GM12878 (cell line): ENCODE results near the gene FGD6. TPM values are rescaled to one million over a fixed set of nuclear protein-coding genes. Genes with fewer than 3 reads are reported as not detected.

Experiments used
- ATAC-seq: fragments of 200-7000 bp; cut with Tn5 transposase; 3 replicates; pipeline ENCODE4 v1.9.1; 2020; ENCODE audit warnings: mild to moderate bottlenecking, moderate library complexity
- BruUV-seq: library from RNA; stranded (reverse); fragments of 400-500 nt; replicated peaks from 2 replicates; lab custom pipeline; 2021; lab: Mats Ljungman, UMichigan
- CTCF ChIA-PET: fragments of 300-600 bp; sonication (Branson Sonifier 250); formaldehyde crosslinking; extraction: SDS; loops from one replicate; lab custom pipeline; 2021; ENCODE audit warnings: inconsistent platforms; lab: Yijun Ruan, JAX
- POLR2A ChIA-PET: fragments of 350-600 bp; formaldehyde crosslinking; extraction: SDS; loops from one replicate; lab custom pipeline; 2021; ENCODE audit warnings: inconsistent platforms; lab: Charles Lee
- RAD21 ChIA-PET: fragments of 300-600 bp; sonication (Branson Sonifier 250); formaldehyde crosslinking; loops from one replicate; lab custom pipeline; 2023; ENCODE audit warnings: antibody characterized with exemption; ENCODE audit not compliant: unreplicated experiment; lab: Charles Lee
- SMC1A ChIA-PET: fragments of 300-600 bp; sonication (Branson Sonifier 250); formaldehyde crosslinking; loops from one replicate; lab custom pipeline; 2023; ENCODE audit not compliant: unreplicated experiment, uncharacterized antibody; lab: Charles Lee
- DNase-seq: peaks from one replicate; pipeline ENCODE4 v3.0.0-alpha.2; 2011; ENCODE audit warnings: low read depth, low spot score
- FAIRE-seq: peaks from 3 replicates; lab custom pipeline; 2011; peaks lifted over from hg19 to GRCh38; lab: Jason Lieb, UNC
- H2AFZ ChIP-seq: 2 replicates; pipeline ENCODE4 v1.6.0; 2011; ENCODE audit warnings: low read depth, low read length, control low read depth; ENCODE audit not compliant: control insufficient read depth
- H3K27ac ChIP-seq: 2 replicates; pipeline ENCODE4 v1.5.1; 2011; ENCODE audit warnings: control low read depth; ENCODE audit not compliant: control insufficient read depth, insufficient read depth
- H3K27me3 ChIP-seq, 2 experiments: replicated peaks in 1 of 2; 2 replicates each; pipeline versions ENCODE4 v1.6.0 to v1.6.1; 2011; ENCODE audit warnings: low read length in 1 of 2; ENCODE audit not compliant: control insufficient read depth in 2 of 2, insufficient read depth in 2 of 2
- H3K36me3 ChIP-seq, 2 experiments: 2 replicates each; pipeline ENCODE4 v1.5.1; 2011; ENCODE audit warnings: low read length in 1 of 2; ENCODE audit not compliant: control insufficient read depth in 2 of 2, insufficient read depth in 2 of 2
- H3K4me1 ChIP-seq: 2 replicates; pipeline ENCODE4 v1.6.1; 2011; ENCODE audit warnings: mild to moderate bottlenecking, low read length, moderate library complexity, mixed read lengths; ENCODE audit not compliant: control insufficient read depth, insufficient read depth
- H3K4me2 ChIP-seq: 2 replicates; pipeline ENCODE4 v1.6.0; 2011; ENCODE audit warnings: control low read depth; ENCODE audit not compliant: control insufficient read depth, insufficient read depth
- H3K4me3 ChIP-seq: fragments of 200-600 bp; sonication (generic); 2 replicates; pipeline ENCODE4 v1.5.1; 2016
- H3K79me2 ChIP-seq: 2 replicates; pipeline ENCODE4 v1.6.0; 2011; ENCODE audit warnings: low read length; ENCODE audit not compliant: control insufficient read depth, insufficient read depth
- H3K9ac ChIP-seq: 2 replicates; pipeline ENCODE4 v1.8.0; 2011; ENCODE audit warnings: low read length, control low read depth, mixed read lengths; ENCODE audit not compliant: control insufficient read depth, insufficient read depth
- H3K9me3 ChIP-seq: replicated peaks from 3 replicates; pipeline ENCODE4 v1.5.1; 2011; ENCODE audit warnings: mild to moderate bottlenecking, low read length; ENCODE audit not compliant: control insufficient read depth, insufficient read depth
- H4K20me1 ChIP-seq: 2 replicates; pipeline ENCODE4 v1.6.0; 2011; ENCODE audit not compliant: control insufficient read depth, insufficient read depth
- BMI1 ChIP-seq: fragments of 450-650 bp; IDR thresholded peaks from 2 replicates; pipeline ENCODE4 v1.6.1; 2016; ENCODE audit warnings: mild to moderate bottlenecking, moderate library complexity, borderline replicate concordance
- MLLT1 ChIP-seq: fragments of 450-650 bp; IDR thresholded peaks from 2 replicates; pipeline ENCODE4 v1.6.1; 2016; ENCODE audit warnings: mild to moderate bottlenecking
- MTA2 ChIP-seq: fragments of 450-650 bp; IDR thresholded peaks from 2 replicates; pipeline ENCODE4 v1.6.1; 2016; ENCODE audit warnings: low read depth, mild to moderate bottlenecking, moderate library complexity
- NFIC ChIP-seq: IDR thresholded peaks from 2 replicates; pipeline ENCODE4 v1.6.1; 2012; ENCODE audit warnings: low read depth, mild to moderate bottlenecking, inconsistent platforms, low read length, moderate library complexity
- NR2C1 ChIP-seq: fragments of 450-650 bp; IDR thresholded peaks from 2 replicates; pipeline ENCODE4 v1.6.1; 2017; ENCODE audit warnings: antibody characterized with exemption, mild to moderate bottlenecking, moderate library complexity
- POLR2AphosphoS5 ChIP-seq: IDR thresholded peaks from 2 replicates; pipeline ENCODE4 v1.6.1; 2011; ENCODE audit warnings: mild to moderate bottlenecking, low read length, inconsistent platforms
- RBBP5 ChIP-seq: fragments of 200-600 bp; sonication (generic); conservative IDR thresholded peaks from 2 replicates; pipeline ENCODE4 v1.6.1; 2016
- RCOR1 ChIP-seq: conservative IDR thresholded peaks from 2 replicates; pipeline ENCODE4 v1.6.1; 2012; ENCODE audit warnings: low read depth, low read length, improper control_type of control experiment
- RELB ChIP-seq: fragments of 450-650 bp; IDR thresholded peaks from 2 replicates; pipeline ENCODE4 v1.6.1; 2017; ENCODE audit warnings: low read depth, mild to moderate bottlenecking, moderate library complexity
- SIN3A ChIP-seq: IDR thresholded peaks from 2 replicates; pipeline ENCODE4 v1.6.1; 2012; ENCODE audit warnings: low read depth, low read length, improper control_type of control experiment
- SUPT20H ChIP-seq: IDR thresholded peaks from 2 replicates; pipeline ENCODE4 v1.6.1; 2011; ENCODE audit warnings: low read depth, mild to moderate bottlenecking, low read length, moderate library complexity, borderline replicate concordance; ENCODE audit not compliant: control insufficient read depth
- WGBS: methylation state at CpG from one replicate; pipeline ENCODE4 v1.1.6; 2016; ENCODE audit warnings: low lambda C conversion rate; ENCODE audit not compliant: insufficient replicate concordance, insufficient coverage; ENCODE audit errors: missing lambda C conversion rate; 5-methylcytosine and 5-hydroxymethylcytosine counted together
- in situ Hi-C: fragments of 300-500 bp; cut with MboI; formaldehyde crosslinking; loops from 9 replicates; pipeline ENCODE4 v1.14.3; 2018; ENCODE audit warnings: mixed read lengths
- intact Hi-C: fragments of 100-400 bp; cut with micrococcal nuclease; formaldehyde crosslinking; loops from one replicate; pipeline ENCODE4 v1.14.2; 2022; ENCODE audit not compliant: unreplicated experiment
- polyA plus RNA-seq, 11 experiments: library from polyadenylated mRNA; depleted of rRNA in 4 of 11; unstranded in 6 of 11; stranded (reverse) in 5 of 11; fragments of >200 nt; fragmentation: Nextera tagmentation in 4 of 11; fragmentation: Illumina TruSeq in 1 of 11; extraction: Ambion mirVana in 4 of 11; extraction: Trizol in 1 of 11; gene quantifications; 1 replicate in 1 of 11; 2 replicates in 10 of 11; pipeline versions ENCODE4 v1.2.1 to v1.2.3, GENCODE V29; 2011 to 2016; ENCODE audit warnings: inconsistent platforms in 2 of 11, missing spikeins in 2 of 11, low read depth in 1 of 11
- total RNA-seq, 4 experiments: library from RNA; depleted of rRNA in 3 of 4; stranded (reverse); fragments of >200 nt in 3 of 4; fragmentation: Illumina TruSeq in 1 of 4; extraction: Trizol in 1 of 4; gene quantifications; 2 replicates each; pipeline versions ENCODE4 v1.2.1 to v1.2.3, GENCODE V29; 2013 to 2021
- TF ChIP-seq, protein P1 (sequence below): IDR thresholded peaks from 2 replicates; pipeline ENCODE4 v1.6.1; 2012; ENCODE audit warnings: improper control_type of control experiment, low read depth, low read length; ENCODE audit not compliant: insufficient replicate concordance
- TF ChIP-seq, protein P2 (sequence below): IDR thresholded peaks from 2 replicates; pipeline ENCODE4 v1.6.1; 2011; ENCODE audit warnings: borderline replicate concordance, low read depth, mild to moderate bottlenecking, moderate library complexity, mixed read lengths, low read length; ENCODE audit not compliant: insufficient read depth; ENCODE audit errors: extremely low read length

Gene FGD6
- total and polyA plus RNA-seq, 10 of the 15 experiments (the other 5 are each of a cell fraction or from before 2014, with no cell fraction given) = 2.4 to 15.5 (median 8.9) TPM

DNA sequence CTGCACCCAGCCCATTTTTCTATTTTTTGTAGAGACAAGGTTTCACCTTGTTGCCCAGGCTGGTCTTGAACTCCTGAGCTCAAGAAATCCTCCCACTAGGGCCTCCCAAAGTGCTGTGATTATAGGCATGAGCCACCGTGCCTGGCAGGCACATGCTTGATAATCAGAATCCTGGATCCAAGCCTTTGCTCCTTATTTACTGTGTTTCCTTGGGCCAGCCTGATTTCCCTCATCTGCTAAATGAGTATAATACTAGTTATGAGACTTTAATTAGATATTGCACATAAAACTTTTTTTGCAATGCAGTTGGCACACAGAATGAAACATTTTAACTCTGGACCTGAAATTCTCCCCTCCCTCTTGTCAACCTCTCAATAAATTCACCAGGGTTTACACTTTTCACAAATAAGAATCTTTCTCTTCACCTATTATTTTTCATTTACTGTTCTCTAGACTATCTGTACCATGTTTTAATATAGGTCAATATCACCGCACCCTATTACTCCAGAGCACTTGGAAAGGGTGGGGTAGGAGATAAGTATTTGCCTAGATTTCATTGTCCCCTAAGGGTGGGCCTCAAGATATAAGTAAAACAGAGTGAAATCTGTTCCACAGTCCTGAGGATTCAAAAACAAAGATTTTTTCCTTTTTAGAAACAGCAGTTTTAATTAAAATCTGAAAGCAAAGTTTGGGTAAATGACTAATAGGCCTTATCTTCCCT is 74.7 kb downstream of the FGD6 start (continued):
- TF ChIP-seq, protein P1, sequence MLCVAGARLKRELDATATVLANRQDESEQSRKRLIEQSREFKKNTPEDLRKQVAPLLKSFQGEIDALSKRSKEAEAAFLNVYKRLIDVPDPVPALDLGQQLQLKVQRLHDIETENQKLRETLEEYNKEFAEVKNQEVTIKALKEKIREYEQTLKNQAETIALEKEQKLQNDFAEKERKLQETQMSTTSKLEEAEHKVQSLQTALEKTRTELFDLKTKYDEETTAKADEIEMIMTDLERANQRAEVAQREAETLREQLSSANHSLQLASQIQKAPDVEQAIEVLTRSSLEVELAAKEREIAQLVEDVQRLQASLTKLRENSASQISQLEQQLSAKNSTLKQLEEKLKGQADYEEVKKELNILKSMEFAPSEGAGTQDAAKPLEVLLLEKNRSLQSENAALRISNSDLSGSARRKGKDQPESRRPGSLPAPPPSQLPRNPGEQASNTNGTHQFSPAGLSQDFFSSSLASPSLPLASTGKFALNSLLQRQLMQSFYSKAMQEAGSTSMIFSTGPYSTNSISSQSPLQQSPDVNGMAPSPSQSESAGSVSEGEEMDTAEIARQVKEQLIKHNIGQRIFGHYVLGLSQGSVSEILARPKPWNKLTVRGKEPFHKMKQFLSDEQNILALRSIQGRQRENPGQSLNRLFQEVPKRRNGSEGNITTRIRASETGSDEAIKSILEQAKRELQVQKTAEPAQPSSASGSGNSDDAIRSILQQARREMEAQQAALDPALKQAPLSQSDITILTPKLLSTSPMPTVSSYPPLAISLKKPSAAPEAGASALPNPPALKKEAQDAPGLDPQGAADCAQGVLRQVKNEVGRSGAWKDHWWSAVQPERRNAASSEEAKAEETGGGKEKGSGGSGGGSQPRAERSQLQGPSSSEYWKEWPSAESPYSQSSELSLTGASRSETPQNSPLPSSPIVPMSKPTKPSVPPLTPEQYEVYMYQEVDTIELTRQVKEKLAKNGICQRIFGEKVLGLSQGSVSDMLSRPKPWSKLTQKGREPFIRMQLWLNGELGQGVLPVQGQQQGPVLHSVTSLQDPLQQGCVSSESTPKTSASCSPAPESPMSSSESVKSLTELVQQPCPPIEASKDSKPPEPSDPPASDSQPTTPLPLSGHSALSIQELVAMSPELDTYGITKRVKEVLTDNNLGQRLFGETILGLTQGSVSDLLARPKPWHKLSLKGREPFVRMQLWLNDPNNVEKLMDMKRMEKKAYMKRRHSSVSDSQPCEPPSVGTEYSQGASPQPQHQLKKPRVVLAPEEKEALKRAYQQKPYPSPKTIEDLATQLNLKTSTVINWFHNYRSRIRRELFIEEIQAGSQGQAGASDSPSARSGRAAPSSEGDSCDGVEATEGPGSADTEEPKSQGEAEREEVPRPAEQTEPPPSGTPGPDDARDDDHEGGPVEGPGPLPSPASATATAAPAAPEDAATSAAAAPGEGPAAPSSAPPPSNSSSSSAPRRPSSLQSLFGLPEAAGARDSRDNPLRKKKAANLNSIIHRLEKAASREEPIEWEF = no peak
- no peak for TF ChIP-seq RELB

DNA sequence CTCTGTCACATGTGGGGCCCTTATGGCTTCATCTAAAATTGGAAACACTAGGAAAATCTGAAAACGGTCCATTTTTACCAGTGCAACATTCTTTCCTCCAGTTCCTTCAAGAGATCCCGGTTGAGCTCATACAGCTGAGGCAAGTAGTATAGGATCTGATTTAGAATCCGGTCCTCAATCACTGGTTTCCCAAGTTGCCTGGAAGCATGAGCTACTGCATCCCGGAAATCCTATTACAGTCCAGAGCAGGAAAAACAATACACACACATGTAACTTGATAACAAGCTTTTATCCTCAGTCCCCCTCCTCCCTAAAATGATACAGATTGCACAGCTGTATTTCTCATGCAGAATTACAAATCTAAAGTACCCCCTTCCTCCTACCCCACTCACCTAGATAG is 76.0 kb downstream of the FGD6 start:
- POLR2A ChIA-PET = no interaction called here
- Histone ChIP-seq H3K4me2 (no peak overlapping the region), H2AFZ (no peak overlapping the region), H3K4me3 (no peak overlapping the region), H4K20me1 (no peaks in the 10 kb centered on the region), H3K27ac (no peak overlapping the region), H3K4me1 (no peaks in the 10 kb centered on the region), H3K79me2 (no peaks in the 10 kb centered on the region), H3K9ac (no peak overlapping the region), H3K9me3 (no peaks in the 10 kb centered on the region), H3K36me3 (no peaks in the 10 kb centered on the region), H3K27me3 (no peaks in the 10 kb centered on the region)
- no peak for ATAC-seq
- CTCF ChIA-PET = no interaction called here
- no peak for DNase-seq
- BruUV-seq = no TSS peak
- in situ Hi-C loops = no loop called here
- no peak for FAIRE-seq
- intact Hi-C loops = no loop called here
- 92% methylated on average over 4 of the region's 4 CpGs for WGBS
- SMC1A ChIA-PET = interaction anchor here (0.6 to 2.0 kb wide), 4 partner anchors 8 to 73 kb away, joined by 3 to 4 read pairs (median 4); no protein-coding TSS in a partner anchor
- RAD21 ChIA-PET = no interaction called here
- TF ChIP-seq RCOR1 (no peak), SIN3A (no peak), RBBP5 (no peak), NFIC (no peak), NR2C1 (no peak), MLLT1 (no peak), BMI1 (no peak), POLR2AphosphoS5 (no peak), SUPT20H (no peak), MTA2 (no peak)
- TF ChIP-seq, protein P2, sequence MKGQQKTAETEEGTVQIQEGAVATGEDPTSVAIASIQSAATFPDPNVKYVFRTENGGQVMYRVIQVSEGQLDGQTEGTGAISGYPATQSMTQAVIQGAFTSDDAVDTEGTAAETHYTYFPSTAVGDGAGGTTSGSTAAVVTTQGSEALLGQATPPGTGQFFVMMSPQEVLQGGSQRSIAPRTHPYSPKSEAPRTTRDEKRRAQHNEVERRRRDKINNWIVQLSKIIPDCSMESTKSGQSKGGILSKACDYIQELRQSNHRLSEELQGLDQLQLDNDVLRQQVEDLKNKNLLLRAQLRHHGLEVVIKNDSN = no peak
